Thyroid gland (tissue), 4 donors: ENCODE data around the gene GYPE.
"Not testable (repeated sequence)": the region's sequence is repeated elsewhere in the genome, so short reads cannot be mapped to it uniquely, and the experiment has no call there.

ENCODE experiments used
- CTCF ChIP-seq, 6 experiments: fragments of 200-600 bp in 3 of 6; fragments of 450-650 bp in 3 of 6; sonication (generic) in 3 of 6; IDR thresholded peaks; one replicate each; pipeline ENCODE4 v1.5.1; 2016 to 2019; ENCODE audit warnings: antibody characterized with exemption in 6 of 6, mild to moderate bottlenecking in 2 of 6, inconsistent platforms in 1 of 6, moderate library complexity in 1 of 6
- POLR2A ChIP-seq, 2 donors: fragments of 450-650 bp; IDR thresholded peaks; one replicate each; pipeline ENCODE4 v1.6.1; 2017; ENCODE audit warnings: antibody characterized with exemption in 2 of 2, mild to moderate bottlenecking in 2 of 2, moderate library complexity in 1 of 2

- not testable (repeated sequence) for TF ChIP-seq POLR2A, CTCF (IDR thresholded peaks at IDR 0.05)
These were observed 7.1 kb upstream of the GYPE start for GRCh38 chr4:143912478-143912877.
